Stimulated activated CD8-positive, alpha-beta memory T cell treated with anti-CD3 and anti-CD28 coated beads, Interleukin-7, amount 100 ng/mL, for 1 hour (primary cell): Measurements from ENCODE around the gene PEBP1.
"Not testable (repeated sequence)": the region's sequence is repeated elsewhere in the genome, so short reads cannot be mapped to it uniquely, and the experiment has no call there.

Experiments used
- DNase-seq, 2 donors: peaks; one replicate each; pipeline ENCODE4 v3.0.0-alpha.2; 2020; ENCODE audit warnings: low read depth in 2 of 2

The PEBP1 gene

GRCh38 chr12:118135788-118136558, at the start of gene PEBP1:
TSS of gene PEBP1 (plus strand) at chr12:118136124. CDS start at chr12:118136210, 86 bp downstream.
- DNase-seq, result peak; percentile 85 to 87

DNA sequence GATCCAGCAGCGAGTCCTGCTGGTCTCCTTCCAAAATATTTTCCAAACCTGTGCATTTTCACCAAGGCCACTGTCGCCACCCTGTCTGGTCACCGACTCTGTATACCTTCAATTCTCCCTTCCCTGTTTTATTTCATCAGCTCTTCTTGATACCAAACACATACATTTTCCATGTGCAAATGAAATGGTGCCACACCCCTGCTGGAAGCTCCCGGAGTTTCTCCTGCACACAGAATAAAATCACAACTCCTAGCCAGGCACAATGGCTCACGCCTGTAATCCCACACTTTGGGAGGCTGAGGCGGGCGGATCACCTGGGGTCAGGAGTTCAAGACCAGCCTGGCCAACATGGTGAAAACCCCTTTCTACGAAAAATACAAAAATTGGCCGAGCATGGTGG, 46.1 kb upstream of the PEBP1 start:
- no peak for DNase-seq

GRCh38 chr12:118094039-118094438, 41.9 kb upstream of the PEBP1 start:
- DNase-seq, result no peak

DNA sequence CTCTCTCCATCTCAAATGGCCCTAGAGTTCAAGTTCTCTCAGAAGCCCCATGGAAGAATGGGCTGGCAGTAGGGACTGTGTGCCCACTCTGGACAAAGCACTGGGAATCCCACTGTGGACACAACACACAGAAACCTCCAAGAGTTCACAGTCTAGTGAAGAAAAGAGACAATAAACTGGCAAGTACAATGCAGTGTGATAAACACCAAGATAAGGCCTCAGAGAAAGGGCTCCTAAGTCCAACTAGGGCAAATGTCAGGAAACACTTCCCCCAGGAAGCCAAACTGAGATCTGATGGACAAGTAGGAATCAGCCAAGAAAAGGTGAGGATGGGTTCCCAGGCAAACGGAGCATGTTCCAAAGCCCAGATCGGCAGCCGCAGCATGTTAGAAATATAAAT, 37.5 kb upstream of the PEBP1 start:
- no peak for DNase-seq

DNA sequence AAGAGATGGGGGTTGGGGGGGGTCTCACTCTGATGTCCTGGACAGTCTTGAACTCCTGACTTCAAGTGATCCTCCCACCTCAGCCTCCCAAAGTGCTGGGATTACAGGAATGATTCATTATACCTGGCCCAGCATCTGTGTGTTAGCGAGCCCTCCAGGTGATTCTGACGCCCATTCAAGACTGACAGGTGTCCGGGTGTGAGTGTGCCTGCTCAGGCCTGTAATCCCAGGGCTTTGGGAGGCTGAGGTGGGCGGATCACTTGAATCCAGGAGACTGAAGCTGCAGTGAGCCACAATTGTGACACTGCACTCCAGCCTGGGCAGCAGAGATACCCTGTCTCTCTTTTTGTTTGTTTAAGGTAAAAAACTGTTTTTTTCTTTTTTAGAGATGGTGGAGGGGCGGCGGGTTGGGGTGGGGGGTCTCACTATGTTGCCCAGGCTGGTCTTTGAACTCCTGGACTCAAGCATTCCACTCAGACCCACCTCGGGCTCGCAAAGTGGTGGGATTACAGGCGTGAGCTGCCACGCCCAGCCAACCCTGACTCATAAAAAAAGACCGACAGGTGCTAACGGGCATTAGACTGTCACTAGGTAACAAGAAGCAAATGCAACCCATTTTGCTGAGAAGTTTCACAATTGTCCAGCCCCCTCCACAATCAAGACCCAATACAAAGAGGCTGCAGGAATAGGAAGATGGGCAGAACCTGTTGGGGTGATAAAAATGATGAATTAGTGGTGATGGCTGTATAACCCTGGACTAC, 36.8 kb upstream of the PEBP1 start:
- DNase-seq, result no peak

DNA sequence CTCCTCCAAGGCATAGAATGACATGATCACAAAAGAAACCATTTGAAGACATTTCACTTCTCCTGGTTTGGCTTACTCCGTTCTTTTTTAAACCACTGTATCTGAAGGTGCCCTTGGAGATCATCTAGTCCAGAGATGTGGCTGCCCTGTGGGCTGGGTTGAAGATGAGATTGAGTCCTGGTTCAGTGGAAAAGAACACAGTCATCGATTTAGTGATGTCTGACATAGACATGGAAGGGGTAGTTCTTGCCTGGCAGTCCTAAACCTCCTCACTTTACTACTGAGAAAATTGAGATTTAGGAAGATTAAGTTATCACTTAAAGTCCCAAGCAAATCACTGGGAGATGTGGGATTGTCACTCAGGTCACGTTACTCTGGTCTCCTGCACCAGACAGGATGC, 34.9 kb upstream of the PEBP1 start:
- no peak for DNase-seq

GRCh38 chr12:118102070-118102469, 33.9 kb upstream of the PEBP1 start:
- no peak for DNase-seq

DNA sequence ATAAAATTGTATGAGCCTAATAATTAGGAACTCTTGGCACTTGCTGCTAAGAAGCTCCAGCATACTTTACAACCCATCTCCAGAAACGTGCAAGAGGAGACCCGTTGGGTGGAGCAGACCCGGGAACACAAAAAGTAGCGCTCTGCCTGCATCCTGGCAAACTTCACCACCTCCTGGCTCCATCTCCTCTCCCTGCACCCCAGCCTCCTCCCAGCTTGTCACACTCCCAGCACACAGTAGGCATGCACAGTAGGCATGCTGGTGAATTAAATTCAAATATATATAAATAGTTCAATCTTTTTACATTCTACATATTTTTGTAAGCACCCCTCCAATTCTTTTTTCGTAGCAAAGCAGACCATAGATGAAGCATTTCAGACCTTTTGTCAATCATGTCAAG, 33.3 kb upstream of the PEBP1 start:
- DNase-seq, result no peak

- no peak for DNase-seq
Measured at GRCh38 chr12:118103201-118103600, 32.7 kb upstream of the PEBP1 start.

- no peak for DNase-seq
Measured at GRCh38 chr12:118103601-118104382, 32.1 kb upstream of the PEBP1 start, which contains the start of gene VSIG10. TSS of gene VSIG10 (minus strand) at chr12:118104011. CDS start at chr12:118103671, 340 bp downstream.

GRCh38 chr12:118107011-118107410, 28.9 kb upstream of the PEBP1 start:
- DNase-seq, result no peak

DNA sequence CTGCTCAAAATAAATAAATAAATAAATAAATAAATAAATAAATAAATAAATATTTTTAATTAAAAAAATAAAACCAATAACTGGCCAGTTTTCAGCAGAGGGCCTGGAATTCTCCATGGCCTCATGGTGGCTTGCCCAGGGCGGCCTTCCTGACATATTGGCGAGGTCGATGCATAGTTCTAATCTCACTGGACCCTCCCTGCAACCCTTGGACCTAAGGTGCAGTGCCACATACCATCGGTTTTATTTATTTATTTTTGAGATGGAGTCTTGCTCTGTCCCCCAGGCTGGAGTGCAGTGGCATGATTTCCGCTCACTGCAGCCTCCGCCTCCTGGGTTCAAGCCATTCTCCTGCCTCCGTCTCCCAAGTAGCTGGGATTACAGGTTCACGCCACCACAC, 28.2 kb upstream of the PEBP1 start:
- no peak for DNase-seq

GRCh38 chr12:118109088-118109487, 26.8 kb upstream of the PEBP1 start:
- no peak for DNase-seq

GRCh38 chr12:118119449-118119879, 16.5 kb upstream of the PEBP1 start:
- no peak for DNase-seq

DNA sequence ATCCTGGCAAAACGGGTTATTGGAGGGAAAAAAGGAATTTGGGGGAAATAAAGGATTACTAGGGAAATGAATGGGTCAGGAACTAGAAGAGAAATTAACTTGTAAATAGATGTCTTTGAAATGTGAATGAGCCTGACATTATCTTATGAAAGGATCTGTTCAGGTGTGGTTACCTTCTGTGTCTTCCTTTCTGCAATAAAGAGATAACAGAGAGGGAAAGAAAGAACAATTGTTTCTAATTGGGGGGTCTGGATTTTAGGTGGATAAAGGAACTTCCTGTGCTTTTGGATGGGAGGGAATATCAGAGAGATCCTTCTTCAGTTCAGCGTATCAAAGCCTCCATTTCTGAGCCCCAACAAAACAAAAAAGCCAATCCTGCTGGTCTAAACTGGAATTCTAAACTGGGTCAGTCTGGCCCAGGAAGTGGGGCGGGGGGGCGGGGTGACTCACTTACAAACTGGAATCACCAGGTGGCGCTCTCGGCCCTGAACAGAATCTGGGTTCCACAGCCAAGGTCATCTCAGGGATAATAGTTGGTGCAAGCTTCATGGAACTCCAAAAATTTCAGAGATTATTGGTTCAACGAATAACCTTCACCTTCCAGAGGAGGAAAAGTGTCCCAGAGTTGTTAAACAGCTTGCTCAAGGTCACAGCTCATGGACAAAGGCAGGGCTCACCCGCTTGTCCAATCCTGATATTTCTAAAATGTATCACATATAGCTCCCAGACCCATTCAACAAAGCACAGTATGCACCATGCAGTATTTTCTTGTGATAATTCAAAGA, 15.2 kb upstream of the PEBP1 start:
- peak in 1 of 2 donors; percentile 39 for DNase-seq

GRCh38 chr12:118122264-118122663, 13.7 kb upstream of the PEBP1 start:
- DNase-seq, result no peak

DNA sequence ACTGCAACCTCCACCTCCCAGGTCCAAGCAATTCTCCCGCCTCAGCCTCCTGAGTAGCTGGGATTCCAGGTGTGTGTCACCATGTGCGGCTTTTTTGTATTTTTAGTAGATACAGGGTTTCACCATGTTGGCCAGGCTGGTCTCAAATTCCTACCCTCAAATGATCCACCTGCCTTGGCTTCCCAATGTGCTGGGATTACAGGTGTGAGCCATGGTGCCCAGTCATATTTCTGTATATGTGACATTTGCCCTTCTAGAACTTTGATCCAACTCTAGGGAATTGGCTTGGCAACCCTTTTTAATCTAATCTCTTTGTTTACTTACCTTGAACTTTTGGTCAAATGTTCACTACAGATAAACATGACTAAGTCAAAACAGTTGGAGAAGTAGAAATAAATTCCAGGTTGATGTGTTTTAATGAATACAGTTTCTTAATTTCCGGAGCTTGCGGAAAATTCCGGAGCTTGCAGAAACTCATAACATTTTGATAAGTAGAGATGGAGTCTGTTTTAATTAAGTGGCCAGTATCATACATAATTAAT, 11.5 kb upstream of the PEBP1 start:
- DNase-seq, result no peak

DNA sequence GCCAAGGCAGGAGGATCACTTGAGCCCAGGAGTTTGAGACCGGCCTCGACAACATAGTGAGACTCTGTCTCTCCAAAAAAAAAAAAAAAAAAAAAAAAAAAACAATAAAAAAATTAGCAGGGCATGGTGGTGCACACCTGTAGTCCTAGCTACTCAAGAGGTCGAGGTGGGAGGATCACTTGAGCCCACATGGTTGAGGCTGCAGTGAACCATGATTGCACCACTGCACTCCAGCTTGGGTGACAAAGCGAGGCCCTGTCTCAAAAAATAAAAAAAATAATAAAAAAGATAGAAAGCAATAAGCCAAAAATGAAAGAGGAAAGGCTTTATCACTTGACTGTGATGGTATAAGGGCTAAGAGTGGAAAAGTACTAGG, 10.2 kb upstream of the PEBP1 start:
- DNase-seq, result no peak

DNA sequence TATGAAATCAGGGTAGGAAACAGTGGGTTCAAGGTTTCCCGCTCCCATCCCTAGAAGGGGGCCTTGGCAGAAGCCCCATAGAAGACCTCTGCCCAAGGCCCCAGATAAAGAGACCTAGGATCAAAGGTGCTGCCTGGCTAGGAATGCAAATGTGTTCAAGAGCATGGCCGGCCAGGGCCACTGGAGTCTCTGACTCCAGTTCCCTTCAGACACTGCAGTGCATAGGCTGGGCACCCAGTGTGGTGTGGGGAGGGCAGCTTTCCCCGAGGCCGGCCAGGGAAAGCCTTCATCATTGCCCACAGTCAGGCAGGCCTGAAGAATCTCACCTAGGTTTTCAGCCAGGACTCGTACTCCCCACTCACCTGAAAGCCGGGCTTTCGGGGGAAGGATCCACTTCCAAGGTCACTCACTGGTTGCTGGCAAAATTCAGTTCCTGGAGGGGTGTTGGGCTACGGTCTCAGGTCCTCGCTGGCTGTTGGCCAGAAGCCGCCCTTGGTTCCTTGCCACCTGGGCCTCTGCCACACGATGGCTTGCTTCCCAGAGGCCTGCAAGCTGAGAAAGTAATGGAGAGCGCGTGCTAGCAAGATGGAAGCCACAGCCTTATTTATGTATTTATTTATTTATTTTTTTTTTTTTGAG, 9.7 kb upstream of the PEBP1 start:
- DNase-seq, result no peak

DNA sequence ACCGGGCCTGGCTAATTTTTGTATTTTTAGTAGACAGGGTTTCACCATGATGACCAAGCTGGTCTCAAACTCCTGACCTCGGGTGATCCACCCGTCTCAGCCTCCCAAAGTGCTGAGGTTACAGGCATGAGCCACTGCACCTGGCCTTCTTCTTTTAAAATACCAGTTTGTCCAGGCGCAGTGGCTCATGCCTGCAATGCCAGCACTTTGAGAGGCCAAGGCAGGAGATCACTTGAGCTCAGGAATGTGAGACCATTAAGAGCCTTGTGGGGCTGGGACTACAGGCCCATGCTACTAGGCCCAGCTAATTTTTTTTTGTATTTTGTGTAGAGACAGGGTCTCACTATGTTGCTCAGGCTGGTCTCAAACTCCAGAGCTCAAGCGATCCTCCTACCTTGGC, 8.1 kb upstream of the PEBP1 start:
- no peak for DNase-seq

DNA sequence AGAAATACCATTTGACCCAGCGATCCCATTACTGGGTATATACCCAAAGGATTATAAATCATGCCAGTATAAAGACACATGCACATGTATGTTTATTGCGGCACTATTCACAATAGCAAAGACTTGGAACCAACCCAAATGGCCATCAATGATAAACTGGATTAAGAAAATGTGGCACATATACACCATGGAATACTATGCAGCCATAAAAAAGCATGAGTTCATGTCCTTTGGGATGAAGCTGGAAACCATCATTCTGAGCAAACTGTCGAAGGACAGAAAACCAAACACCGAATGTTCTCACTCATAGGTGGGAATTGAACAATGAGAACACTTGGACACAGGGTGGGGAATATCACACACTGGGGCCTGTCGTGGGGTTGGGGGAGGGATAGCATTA, 6.5 kb upstream of the PEBP1 start:
- not testable (repeated sequence) for DNase-seq
